ENCODE results near the gene SFTPD.

SFTPD gene

GRCh38 chr10:79942261-79943185 is 6.4 kb downstream of the SFTPD start:
- no peak overlapping the region for H3K4me3 ChIP-seq (ENCODE audit: low read depth, low read length)

GRCh38 chr10:79941585-79942210 is 7.2 kb downstream of the SFTPD start:
- Histone ChIP-seq H3K9ac (ENCODE audit: low read depth, low read length) (no peak overlapping the region), H3K9me3 (ENCODE audit: control insufficient read depth, insufficient read depth, low read length) (no peaks in the 10 kb centered on the region), H3K4me1 (ENCODE audit: control insufficient read depth, insufficient read depth, low read length) (no peaks in the 10 kb centered on the region), H3K27me3 (ENCODE audit: control insufficient read depth, insufficient read depth, low read length) (no peaks in the 10 kb centered on the region), H3K4me3 (ENCODE audit: low read depth, low read length) (no peak overlapping the region), H3K36me3 (ENCODE audit: control insufficient read depth, insufficient read depth, low read length) (no peaks in the 10 kb centered on the region)

More at GRCh38 chr10:79942261-79943185, 6.4 kb downstream of the SFTPD start:
- Histone ChIP-seq H3K9ac (ENCODE audit: low read depth, low read length) (no peak overlapping the region), H3K9me3 (ENCODE audit: control insufficient read depth, insufficient read depth, low read length) (no peaks in the 10 kb centered on the region), H3K27me3 (ENCODE audit: control insufficient read depth, insufficient read depth, low read length) (no peaks in the 10 kb centered on the region), H3K4me1 (ENCODE audit: control insufficient read depth, insufficient read depth, low read length) (no peaks in the 10 kb centered on the region), H3K36me3 (ENCODE audit: control insufficient read depth, insufficient read depth, low read length) (no peaks in the 10 kb centered on the region)

GRCh38 chr10:79941146-79941545 is 7.8 kb downstream of the SFTPD start:
- no peaks in the 10 kb centered on the region for H3K9me3 ChIP-seq (ENCODE audit: control insufficient read depth, insufficient read depth, low read length)
- H3K27me3 ChIP-seq (ENCODE audit: control insufficient read depth, insufficient read depth, low read length) = no peaks in the 10 kb centered on the region
- no peak overlapping the region for H3K4me3 ChIP-seq (ENCODE audit: low read depth, low read length)
- no peaks in the 10 kb centered on the region for H3K36me3 ChIP-seq (ENCODE audit: control insufficient read depth, insufficient read depth, low read length)
- H3K4me1 ChIP-seq (ENCODE audit: control insufficient read depth, insufficient read depth, low read length) = no peaks in the 10 kb centered on the region
- no peak overlapping the region for H3K9ac ChIP-seq (ENCODE audit: low read depth, low read length)

- Histone ChIP-seq H3K4me1 (ENCODE audit: control insufficient read depth, insufficient read depth, low read length) (no peaks in the 10 kb centered on the region), H3K9ac (ENCODE audit: low read depth, low read length) (no peak overlapping the region), H3K9me3 (ENCODE audit: control insufficient read depth, insufficient read depth, low read length) (no peaks in the 10 kb centered on the region), H3K36me3 (ENCODE audit: control insufficient read depth, insufficient read depth, low read length) (no peaks in the 10 kb centered on the region), H3K4me3 (ENCODE audit: low read depth, low read length) (no peak overlapping the region), H3K27me3 (ENCODE audit: control insufficient read depth, insufficient read depth, low read length) (no peaks in the 10 kb centered on the region)
Observed at GRCh38 chr10:79940431-79940830, 8.5 kb downstream of the SFTPD start.

GRCh38 chr10:79939969-79940368 is 8.9 kb downstream of the SFTPD start:
- no peak overlapping the region for H3K9ac ChIP-seq (ENCODE audit: low read depth, low read length)

GRCh38 chr10:79938728-79939406 is 10.0 kb downstream of the SFTPD start:
- Histone ChIP-seq H3K27me3 (ENCODE audit: control insufficient read depth, insufficient read depth, low read length) (no peaks in the 10 kb centered on the region), H3K9me3 (ENCODE audit: control insufficient read depth, insufficient read depth, low read length) (no peaks in the 10 kb centered on the region), H3K4me3 (ENCODE audit: low read depth, low read length) (no peak overlapping the region), H3K4me1 (ENCODE audit: control insufficient read depth, insufficient read depth, low read length) (no peaks in the 10 kb centered on the region), H3K36me3 (ENCODE audit: control insufficient read depth, insufficient read depth, low read length) (no peaks in the 10 kb centered on the region), H3K9ac (ENCODE audit: low read depth, low read length) (no peak overlapping the region)

More at GRCh38 chr10:79939969-79940368, 8.9 kb downstream of the SFTPD start:
- Histone ChIP-seq H3K36me3 (ENCODE audit: control insufficient read depth, insufficient read depth, low read length) (no peaks in the 10 kb centered on the region), H3K4me1 (ENCODE audit: control insufficient read depth, insufficient read depth, low read length) (no peaks in the 10 kb centered on the region), H3K9me3 (ENCODE audit: control insufficient read depth, insufficient read depth, low read length) (no peaks in the 10 kb centered on the region), H3K4me3 (ENCODE audit: low read depth, low read length) (no peak overlapping the region), H3K27me3 (ENCODE audit: control insufficient read depth, insufficient read depth, low read length) (no peaks in the 10 kb centered on the region)

DNA sequence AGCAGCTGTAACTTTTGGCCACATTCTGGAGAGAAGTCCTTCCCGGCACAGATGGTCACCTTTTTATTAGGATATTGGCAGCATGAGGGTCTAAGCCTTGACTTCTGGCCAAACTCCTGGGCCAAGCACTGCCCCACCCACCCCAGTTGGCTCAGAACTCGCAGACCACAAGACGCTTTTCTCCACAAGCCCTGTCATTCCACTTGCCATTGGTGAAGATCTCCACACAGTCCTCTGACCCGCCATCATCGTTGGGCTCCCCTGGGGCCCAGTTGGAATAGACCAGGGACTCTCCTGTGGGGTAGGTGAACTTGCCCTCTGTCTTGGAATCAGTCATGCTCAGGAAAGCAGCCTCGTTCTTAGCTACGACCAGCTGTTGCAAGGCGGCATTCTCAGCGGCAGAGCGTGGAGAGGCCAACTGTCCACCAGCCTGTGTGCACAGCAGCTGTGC is 11.2 kb downstream of the SFTPD start:
- no peak overlapping the region for H3K4me3 ChIP-seq (ENCODE audit: low read depth, low read length)
- H3K9ac ChIP-seq (ENCODE audit: low read depth, low read length) = no peak overlapping the region
- H3K4me1 ChIP-seq (ENCODE audit: control insufficient read depth, insufficient read depth, low read length) = no peaks in the 10 kb centered on the region
- no peaks in the 10 kb centered on the region for H3K9me3 ChIP-seq (ENCODE audit: control insufficient read depth, insufficient read depth, low read length)
- H3K27me3 ChIP-seq (ENCODE audit: control insufficient read depth, insufficient read depth, low read length) = no peaks in the 10 kb centered on the region
- H3K36me3 ChIP-seq (ENCODE audit: control insufficient read depth, insufficient read depth, low read length) = no peaks in the 10 kb centered on the region

DNA sequence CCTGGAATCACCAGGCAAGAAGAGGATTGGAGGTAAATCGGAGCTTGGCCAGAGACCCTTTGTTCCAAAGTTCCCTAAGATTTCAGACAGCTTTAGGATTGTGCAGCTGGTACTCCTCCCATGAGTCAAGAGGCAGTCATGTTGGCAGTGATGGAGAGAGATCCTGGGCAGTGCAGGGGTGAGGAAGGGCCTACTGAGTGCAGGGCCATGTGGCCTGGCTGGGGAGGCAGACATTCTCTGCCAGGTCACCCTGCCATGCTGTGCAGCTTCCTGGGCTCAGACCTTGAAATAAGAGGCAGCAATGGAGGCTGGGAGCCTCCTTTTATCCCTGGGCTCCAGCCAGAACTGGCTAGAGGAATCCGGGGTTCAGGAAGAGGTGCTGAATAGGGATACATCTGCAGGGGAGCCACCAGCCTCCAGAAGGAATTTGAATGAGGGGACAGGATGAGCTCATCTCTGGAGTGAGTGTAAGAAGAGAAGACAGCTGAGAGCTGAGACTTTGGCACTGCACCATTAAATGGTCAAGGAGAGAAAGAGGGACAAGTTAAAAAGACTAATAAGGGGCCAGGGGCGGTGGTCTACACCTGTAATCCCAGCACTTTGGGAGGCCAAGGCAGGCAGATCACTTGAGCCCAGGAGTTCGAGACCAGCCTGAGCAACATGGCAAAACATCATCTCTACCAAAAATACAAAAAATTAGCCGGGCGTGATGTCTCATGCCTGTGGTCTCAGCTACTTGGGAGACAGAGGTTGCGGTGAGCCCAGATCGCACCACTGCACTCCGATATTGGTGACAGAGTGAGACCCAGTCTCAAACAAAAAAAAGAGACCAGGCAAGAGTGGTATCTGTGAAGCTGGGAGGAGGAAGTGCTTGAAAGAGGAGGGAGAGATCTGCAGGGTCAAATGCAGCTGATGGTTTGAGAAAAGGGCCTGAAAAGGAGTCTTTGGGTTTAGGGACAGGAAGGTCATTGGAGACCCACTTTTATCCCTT is 12.0 kb downstream of the SFTPD start:
- H3K4me3 ChIP-seq (ENCODE audit: low read depth, low read length) = no peak overlapping the region
- no peaks in the 10 kb centered on the region for H3K4me1 ChIP-seq (ENCODE audit: control insufficient read depth, insufficient read depth, low read length)
- H3K36me3 ChIP-seq (ENCODE audit: control insufficient read depth, insufficient read depth, low read length) = no peaks in the 10 kb centered on the region
- H3K27me3 ChIP-seq (ENCODE audit: control insufficient read depth, insufficient read depth, low read length) = no peaks in the 10 kb centered on the region
- H3K9ac ChIP-seq (ENCODE audit: low read depth, low read length) = no peak overlapping the region
- no peaks in the 10 kb centered on the region for H3K9me3 ChIP-seq (ENCODE audit: control insufficient read depth, insufficient read depth, low read length)

DNA sequence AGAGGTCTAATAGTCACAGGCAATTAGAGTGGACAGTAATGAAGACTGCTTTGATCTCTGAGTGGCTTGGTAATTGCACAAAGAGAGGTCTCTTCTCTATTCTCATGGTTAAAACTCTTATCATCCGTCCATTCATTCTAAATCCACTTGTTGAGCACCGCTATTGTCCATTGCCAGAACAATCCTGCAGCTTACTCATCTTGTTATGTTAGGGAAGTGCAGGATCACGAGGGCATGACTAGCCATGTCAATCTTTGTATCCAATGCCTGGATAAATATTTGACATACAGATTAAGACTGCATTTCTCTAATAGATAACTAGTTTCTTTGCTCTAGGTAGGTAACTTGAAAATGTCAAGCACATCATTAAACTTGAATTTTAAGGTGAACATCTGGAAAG is 14.9 kb downstream of the SFTPD start:
- H3K4me1 ChIP-seq (ENCODE audit: control insufficient read depth, insufficient read depth, low read length) = no peaks in the 10 kb centered on the region
- no peak overlapping the region for H3K4me3 ChIP-seq (ENCODE audit: low read depth, low read length)
- H3K9ac ChIP-seq (ENCODE audit: low read depth, low read length) = no peak overlapping the region
- H3K9me3 ChIP-seq (ENCODE audit: control insufficient read depth, insufficient read depth, low read length) = no peaks in the 10 kb centered on the region
- H3K27me3 ChIP-seq (ENCODE audit: control insufficient read depth, insufficient read depth, low read length) = peaks cover 19% of the 10 kb centered on the region
- H3K36me3 ChIP-seq (ENCODE audit: control insufficient read depth, insufficient read depth, low read length) = no peaks in the 10 kb centered on the region

GRCh38 chr10:79932841-79933379 is 16.0 kb downstream of the SFTPD start:
- H3K4me1 ChIP-seq (ENCODE audit: control insufficient read depth, insufficient read depth, low read length) = no peaks in the 10 kb centered on the region
- no peaks in the 10 kb centered on the region for H3K36me3 ChIP-seq (ENCODE audit: control insufficient read depth, insufficient read depth, low read length)
- no peak overlapping the region for H3K4me3 ChIP-seq (ENCODE audit: low read depth, low read length)
- no peak overlapping the region for H3K9ac ChIP-seq (ENCODE audit: low read depth, low read length)
- H3K9me3 ChIP-seq (ENCODE audit: control insufficient read depth, insufficient read depth, low read length) = no peaks in the 10 kb centered on the region
- H3K27me3 ChIP-seq (ENCODE audit: control insufficient read depth, insufficient read depth, low read length) = peaks cover 19% of the 10 kb centered on the region

DNA sequence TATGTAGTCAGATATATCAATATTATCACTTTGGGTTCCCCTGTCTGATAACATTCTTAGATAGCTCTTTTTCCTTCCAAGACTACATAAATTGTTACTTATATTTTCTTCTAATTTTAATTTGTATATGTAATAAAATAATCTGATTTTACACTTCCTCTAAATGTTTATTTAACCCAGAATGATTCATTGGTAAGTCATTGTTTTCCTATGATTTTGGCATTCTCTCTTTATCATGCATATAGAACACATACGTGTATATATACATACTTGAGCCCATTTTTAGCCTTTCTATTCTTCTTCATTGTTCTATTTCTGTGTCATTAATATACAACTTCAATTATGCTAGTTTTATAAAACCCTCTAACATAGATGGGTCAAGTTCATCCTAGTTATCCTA is 16.6 kb downstream of the SFTPD start:
- Histone ChIP-seq H3K27me3 (ENCODE audit: control insufficient read depth, insufficient read depth, low read length) (peaks cover 19% of the 10 kb centered on the region), H3K4me1 (ENCODE audit: control insufficient read depth, insufficient read depth, low read length) (no peaks in the 10 kb centered on the region), H3K4me3 (ENCODE audit: low read depth, low read length) (no peak overlapping the region), H3K36me3 (ENCODE audit: control insufficient read depth, insufficient read depth, low read length) (no peaks in the 10 kb centered on the region), H3K9ac (ENCODE audit: low read depth, low read length) (no peak overlapping the region), H3K9me3 (ENCODE audit: control insufficient read depth, insufficient read depth, low read length) (no peaks in the 10 kb centered on the region)

Measured in iPS-15b (cell line).